ENCODE measurements around the gene MZF1. TPM values are rescaled to one million over a fixed set of nuclear protein-coding genes. Genes with fewer than 3 reads are reported as not detected.

The MZF1 gene
- total and polyA plus RNA-seq, 12 donors = 8.7 to 152 (median 33.2) TPM

DNA sequence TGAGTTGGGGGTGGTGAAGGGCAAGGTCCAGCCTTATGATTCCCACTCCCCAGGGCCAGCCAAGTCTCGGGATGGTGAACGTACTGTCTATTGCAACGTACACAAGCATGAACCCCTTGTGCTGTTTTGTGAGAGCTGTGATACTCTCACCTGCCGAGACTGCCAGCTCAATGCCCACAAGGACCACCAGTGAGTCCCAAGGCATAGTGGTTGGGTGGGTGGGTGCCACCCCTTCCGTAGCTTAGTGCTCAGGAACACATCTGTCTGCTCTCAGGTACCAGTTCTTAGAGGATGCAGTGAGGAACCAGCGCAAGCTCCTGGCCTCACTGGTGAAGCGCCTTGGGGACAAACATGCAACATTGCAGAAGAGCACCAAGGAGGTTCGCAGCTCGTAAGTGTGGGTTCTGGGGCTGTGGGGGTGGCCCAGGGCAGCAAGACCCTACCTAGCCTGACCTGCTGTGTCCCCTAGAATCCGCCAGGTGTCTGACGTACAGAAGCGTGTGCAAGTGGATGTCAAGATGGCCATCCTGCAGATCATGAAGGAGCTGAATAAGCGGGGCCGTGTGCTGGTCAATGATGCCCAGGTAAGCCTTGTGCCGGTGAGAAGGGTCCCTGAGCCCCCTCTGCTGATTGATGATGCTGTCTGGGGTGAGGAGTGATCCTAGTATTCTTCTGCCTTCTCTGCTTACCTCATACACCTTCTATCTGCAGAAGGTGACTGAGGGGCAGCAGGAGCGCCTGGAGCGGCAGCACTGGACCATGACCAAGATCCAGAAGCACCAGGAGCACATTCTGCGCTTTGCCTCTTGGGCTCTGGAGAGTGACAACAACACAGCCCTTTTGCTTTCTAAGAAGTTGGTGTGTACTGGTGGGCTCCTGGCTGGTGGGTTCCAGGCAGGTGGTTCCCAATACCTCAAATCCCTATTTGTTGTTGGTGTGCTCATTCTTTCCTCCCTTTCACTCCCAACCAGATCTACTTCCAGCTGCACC is 25.5 kb downstream of the MZF1 start:
- intact Hi-C loops (cut with DNase I) = no loop called here
- H3K36me3 ChIP-seq (replicated peaks in 1 of 2) = peaks cover 0 to 56% of the 10 kb centered on the region in 2 donors
- no peak for DNase-seq
- 85 to 90% (median 86%) methylated on average over 9 to 18 of the region's 18 CpGs for WGBS, 4 donors
- no peak overlapping the region for H3K27ac ChIP-seq
- H3K9me3 ChIP-seq (replicated peaks in 1 of 3) = no peaks in the 10 kb centered on the region
- TF ChIP-seq, protein P1, sequence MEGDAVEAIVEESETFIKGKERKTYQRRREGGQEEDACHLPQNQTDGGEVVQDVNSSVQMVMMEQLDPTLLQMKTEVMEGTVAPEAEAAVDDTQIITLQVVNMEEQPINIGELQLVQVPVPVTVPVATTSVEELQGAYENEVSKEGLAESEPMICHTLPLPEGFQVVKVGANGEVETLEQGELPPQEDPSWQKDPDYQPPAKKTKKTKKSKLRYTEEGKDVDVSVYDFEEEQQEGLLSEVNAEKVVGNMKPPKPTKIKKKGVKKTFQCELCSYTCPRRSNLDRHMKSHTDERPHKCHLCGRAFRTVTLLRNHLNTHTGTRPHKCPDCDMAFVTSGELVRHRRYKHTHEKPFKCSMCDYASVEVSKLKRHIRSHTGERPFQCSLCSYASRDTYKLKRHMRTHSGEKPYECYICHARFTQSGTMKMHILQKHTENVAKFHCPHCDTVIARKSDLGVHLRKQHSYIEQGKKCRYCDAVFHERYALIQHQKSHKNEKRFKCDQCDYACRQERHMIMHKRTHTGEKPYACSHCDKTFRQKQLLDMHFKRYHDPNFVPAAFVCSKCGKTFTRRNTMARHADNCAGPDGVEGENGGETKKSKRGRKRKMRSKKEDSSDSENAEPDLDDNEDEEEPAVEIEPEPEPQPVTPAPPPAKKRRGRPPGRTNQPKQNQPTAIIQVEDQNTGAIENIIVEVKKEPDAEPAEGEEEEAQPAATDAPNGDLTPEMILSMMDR (IDR thresholded peaks at IDR 0.05) = no peak
- TF ChIP-seq POLR2A (IDR thresholded peaks at IDR 0.05) = no peak
- peaks cover 19 to 30% of the 10 kb centered on the region in 2 donors for H3K4me1 ChIP-seq (replicated peaks in 1 of 2)
- H3K27me3 ChIP-seq = no peaks in the 10 kb centered on the region
- H3K4me3 ChIP-seq = no peak overlapping the region

GRCh38 chr19:58546019-58546530 is 27.1 kb downstream of the MZF1 start:
- Histone ChIP-seq H3K27me3 (no peaks in the 10 kb centered on the region), H3K4me1 (replicated peaks in 1 of 2) (peaks cover 19 to 30% of the 10 kb centered on the region in 2 donors), H3K27ac (peak overlapping the region in 1 of 5 donors; percentile 95), H3K36me3 (replicated peaks in 1 of 2) (peaks cover 0 to 41% of the 10 kb centered on the region in 2 donors), H3K9me3 (replicated peaks in 1 of 3) (no peaks in the 10 kb centered on the region), H3K4me3 (peak overlapping the region in 2 of 4 donors; percentile 59 to 96)
- WGBS, 4 donors = 9 to 20% (median 11%) methylated on average over 1 of the region's 1 CpG
- TF ChIP-seq, protein P1 (IDR thresholded peaks at IDR 0.05) = no peak
- no peak for TF ChIP-seq POLR2A (IDR thresholded peaks at IDR 0.05)
- no peak for DNase-seq
- intact Hi-C loops (cut with DNase I) = no loop called here

GRCh38 chr19:58545286-58546018 is 27.7 kb downstream of the MZF1 start:
- H3K36me3 ChIP-seq (replicated peaks in 1 of 2) = peaks cover 0 to 35% of the 10 kb centered on the region in 2 donors
- TF ChIP-seq, protein P1 (IDR thresholded peaks at IDR 0.05) = no peak
- TF ChIP-seq POLR2A (IDR thresholded peaks at IDR 0.05) = no peak
- intact Hi-C loops (cut with DNase I) = no loop called here
- peak overlapping the region; percentile 10 to 96 (median 73) for H3K4me3 ChIP-seq
- WGBS, 4 donors = 6 to 10% (median 9%) methylated on average over 16 to 21 of the region's 21 CpGs
- H3K27ac ChIP-seq = peak overlapping the region in 3 of 5 donors; percentile 85 to 97 (median 95)
- no peaks in the 10 kb centered on the region for H3K9me3 ChIP-seq (replicated peaks in 1 of 3)
- peaks cover 19 to 30% of the 10 kb centered on the region in 2 donors for H3K4me1 ChIP-seq (replicated peaks in 1 of 2)
- DNase-seq = peak in 2 of 7 donors; percentile 35 to 47
- no peaks in the 10 kb centered on the region for H3K27me3 ChIP-seq

Data from adrenal gland (tissue), 12 donors.